MM.1S (cell line): ENCODE data around the gene RTN4RL2.

Experiments used
- CTCF ChIP-seq: fragments of 300-600 bp; sonication (generic); IDR thresholded peaks from 2 replicates; pipeline ENCODE4 v1.5.1; 2016; ENCODE audit warnings: antibody characterized with exemption, low read length, mixed read lengths
- EZH2 ChIP-seq: fragments of 300-600 bp; sonication (generic); optimal IDR thresholded peaks from 2 replicates; pipeline ENCODE3; 2017; ENCODE audit warnings: low read depth, mild to moderate bottlenecking, antibody characterized with exemption, low read length, mixed read lengths
- EZH2phosphoT487 ChIP-seq: fragments of 300-600 bp; sonication (generic); IDR thresholded peaks from 2 replicates; pipeline ENCODE4 v1.6.1; 2018; ENCODE audit warnings: antibody characterized with exemption, low read length

DNA sequence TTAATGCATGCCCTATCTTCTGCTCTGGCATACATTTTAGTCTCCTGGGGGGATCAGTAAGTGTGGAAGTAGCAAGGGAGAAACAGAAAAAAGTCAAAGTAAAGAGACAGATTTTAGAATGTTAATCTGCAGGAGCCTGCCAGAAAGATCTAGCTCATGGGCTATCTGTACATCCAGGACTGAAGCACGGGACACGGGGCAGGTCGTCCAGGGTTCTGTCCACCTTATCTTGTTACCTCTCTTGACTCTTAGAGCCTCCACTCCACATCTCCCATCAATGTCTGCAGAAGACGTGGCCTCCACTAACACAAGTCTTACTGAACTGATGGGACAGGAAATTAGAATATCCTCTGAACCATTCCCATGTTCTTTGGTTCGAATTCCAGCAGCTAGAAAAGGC is 31.7 kb upstream of the RTN4RL2 start:
- TF ChIP-seq CTCF, result no peak
- no peak for TF ChIP-seq EZH2phosphoT487
- TF ChIP-seq EZH2, result no peak
